HG03280 (cell line): ENCODE data around the gene FBN1.
A peak's percentile ranks its signal among the peaks of the same experiment; 100 is the strongest.

Experiments used
- ATAC-seq: cut with Tn5 transposase; IDR thresholded peaks from one replicate; pipeline ENCODE4 v1.9.1; 2021; ENCODE audit warnings: mild to moderate bottlenecking, moderate library complexity; ENCODE audit not compliant: unreplicated experiment

FBN1 gene

GRCh38 chr15:48652510-48653076 lies 7.1 kb upstream of the FBN1 start:
- no peak for ATAC-seq

DNA sequence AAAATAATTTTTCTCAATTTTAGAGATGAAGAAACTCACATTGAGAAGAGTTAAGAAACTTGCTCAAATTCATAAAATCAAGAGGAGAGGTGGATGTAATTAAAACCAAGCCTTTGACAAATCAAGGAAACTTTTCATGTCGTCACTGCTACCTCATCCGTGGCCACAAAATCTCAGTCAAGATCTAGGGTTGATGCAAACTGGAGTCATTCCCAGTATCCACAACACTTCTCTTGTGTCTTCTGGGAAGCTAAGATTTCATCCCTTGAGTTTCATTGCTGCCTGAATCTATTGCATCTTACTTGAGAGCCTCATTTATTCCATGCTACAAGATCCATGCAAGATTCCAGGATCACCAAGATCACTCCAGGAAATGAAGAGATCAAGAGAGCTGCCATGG lies 5.4 kb upstream of the FBN1 start:
- ATAC-seq: no peak

DNA sequence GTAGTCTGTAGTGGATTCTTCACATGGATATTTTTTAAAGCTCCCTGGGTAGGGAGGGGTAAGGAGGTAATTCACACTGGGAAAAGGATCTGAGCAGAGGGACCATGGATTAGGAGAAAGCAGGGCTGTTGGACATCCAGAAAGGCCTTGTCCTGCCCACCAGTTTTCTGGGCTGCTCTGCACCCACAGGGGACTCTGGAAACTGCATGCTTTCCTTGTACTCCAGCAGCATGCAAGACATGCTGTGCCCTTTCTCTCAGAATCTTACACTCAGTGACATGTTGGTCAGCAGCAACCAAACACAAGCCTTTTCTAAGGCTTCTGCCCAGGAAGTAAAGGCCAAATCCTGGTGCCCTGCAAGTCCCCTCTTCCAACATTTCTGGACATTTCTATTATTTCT lies 2.5 kb upstream of the FBN1 start:
- ATAC-seq: no peak

GRCh38 chr15:48646331-48646730 lies 822 bp upstream of the FBN1 start:
- ATAC-seq: no peak

- ATAC-seq: peak; percentile 45
Observed at GRCh38 chr15:48644827-48645557, 517 bp downstream of the FBN1 start.

- peak; percentile 17 for ATAC-seq
Observed at GRCh38 chr15:48644467-48644826, 1.1 kb downstream of the FBN1 start.

DNA sequence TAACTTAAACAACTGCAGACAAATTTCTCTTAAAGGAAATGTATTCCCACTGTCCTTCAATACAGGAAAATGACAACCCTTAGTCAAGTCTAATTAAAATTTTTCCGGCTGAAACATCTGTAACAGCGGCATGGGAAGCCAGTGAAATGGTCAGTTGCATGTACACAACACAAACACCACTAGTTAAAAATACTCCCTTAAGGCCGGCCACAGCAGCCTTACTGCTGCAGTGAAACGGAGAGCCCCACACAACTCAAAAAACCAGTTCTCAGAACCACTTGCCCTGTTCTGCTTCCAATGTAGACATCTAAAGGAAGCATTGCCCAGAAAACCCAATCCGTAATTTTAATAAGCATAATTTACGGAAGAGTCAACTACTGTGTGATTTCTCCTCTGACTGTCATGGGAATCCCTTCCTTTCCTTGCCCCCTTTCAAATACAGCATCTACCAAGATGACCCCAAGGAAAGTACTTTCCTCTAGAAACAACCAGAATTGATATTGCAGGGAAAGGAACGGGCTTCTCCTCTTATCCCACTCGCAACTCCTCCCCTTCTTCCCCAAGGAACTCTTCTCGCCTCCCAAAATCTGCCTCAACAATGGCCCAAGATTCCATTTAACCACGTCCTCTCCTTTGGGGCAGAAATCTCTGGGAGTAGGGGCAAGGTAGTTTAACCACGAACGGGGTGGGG lies 1.6 kb downstream of the FBN1 start:
- ATAC-seq: no peak

DNA sequence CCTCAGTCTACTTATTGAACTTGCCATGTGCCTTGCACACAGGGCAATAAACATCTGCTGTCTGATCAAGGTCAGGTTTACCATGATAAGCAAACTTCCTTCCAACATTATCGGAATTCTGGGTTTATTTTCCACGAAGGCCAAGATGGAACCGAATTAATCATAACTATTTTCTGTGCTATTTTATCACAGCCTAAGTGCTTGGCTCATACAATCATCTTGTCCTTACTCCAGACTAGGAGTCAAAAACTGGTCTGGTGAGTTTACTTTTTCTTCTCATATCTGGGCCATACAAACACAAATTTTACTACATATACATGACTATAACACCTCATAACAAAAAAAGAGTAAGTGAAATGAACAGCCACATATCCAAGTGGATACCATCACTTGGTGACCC lies 2.3 kb downstream of the FBN1 start:
- no peak for ATAC-seq

- no peak for ATAC-seq
Observed at GRCh38 chr15:48642795-48643194, 2.7 kb downstream of the FBN1 start.

DNA sequence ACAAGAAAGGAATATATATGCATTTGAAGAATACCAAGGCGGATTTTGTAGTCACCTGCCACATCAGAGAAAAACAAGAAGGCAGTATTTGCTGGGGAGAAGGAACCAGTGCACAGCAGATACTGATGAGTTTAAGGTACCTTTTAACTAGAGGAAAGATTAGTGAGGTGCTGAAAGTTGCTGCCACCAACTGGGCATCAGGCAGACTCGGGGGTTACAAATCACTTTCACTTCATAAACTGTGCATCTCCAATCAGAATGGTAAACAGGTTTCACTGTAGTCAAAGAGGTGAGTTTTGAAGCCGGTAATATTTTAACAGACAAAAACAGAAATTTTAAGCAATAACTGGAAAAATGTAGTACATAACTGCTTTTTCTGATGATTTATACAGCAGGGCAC lies 4.1 kb downstream of the FBN1 start:
- no peak for ATAC-seq

GRCh38 chr15:48638963-48639362 lies 6.5 kb downstream of the FBN1 start:
- no peak for ATAC-seq

GRCh38 chr15:48637639-48638038 lies 7.9 kb downstream of the FBN1 start:
- no peak for ATAC-seq

GRCh38 chr15:48636511-48636910 lies 9.0 kb downstream of the FBN1 start:
- no peak for ATAC-seq

DNA sequence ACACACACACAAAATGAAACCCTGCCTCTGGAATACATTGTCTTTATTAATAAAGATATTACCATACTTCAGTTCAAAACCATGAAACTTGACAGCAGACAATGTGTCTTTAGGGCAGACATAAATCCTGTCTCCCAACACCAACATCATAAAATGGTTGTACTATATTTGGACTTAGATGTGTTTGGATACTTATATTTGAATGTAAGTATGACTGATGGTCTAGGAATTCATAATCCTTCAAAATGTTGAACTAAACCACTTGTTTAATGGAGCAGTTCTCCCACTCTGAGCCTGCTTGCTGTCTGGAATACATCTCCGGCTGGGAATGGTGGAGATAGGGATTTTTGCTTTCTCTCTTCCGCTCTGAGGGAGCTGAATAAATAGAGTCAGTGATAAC lies 10.6 kb downstream of the FBN1 start:
- ATAC-seq: no peak

DNA sequence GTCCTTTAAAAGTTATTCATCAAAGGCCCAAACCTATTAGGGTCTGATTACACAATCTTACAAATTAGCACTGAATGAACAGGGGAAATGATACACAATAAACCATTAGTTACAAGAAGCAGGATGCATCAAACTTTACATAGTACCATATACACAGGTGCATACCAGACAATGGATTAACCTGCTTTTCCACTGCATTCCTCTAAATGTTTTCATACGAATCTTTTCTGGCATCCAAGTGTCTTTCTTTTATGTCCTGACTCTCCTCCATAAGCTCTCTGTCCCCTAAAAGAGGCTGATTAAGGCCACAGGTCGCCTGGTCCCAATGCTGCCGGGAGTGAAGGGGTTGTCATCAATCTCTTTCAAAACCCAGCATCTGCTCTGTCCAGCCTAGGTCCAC lies 11.4 kb downstream of the FBN1 start:
- no peak for ATAC-seq

DNA sequence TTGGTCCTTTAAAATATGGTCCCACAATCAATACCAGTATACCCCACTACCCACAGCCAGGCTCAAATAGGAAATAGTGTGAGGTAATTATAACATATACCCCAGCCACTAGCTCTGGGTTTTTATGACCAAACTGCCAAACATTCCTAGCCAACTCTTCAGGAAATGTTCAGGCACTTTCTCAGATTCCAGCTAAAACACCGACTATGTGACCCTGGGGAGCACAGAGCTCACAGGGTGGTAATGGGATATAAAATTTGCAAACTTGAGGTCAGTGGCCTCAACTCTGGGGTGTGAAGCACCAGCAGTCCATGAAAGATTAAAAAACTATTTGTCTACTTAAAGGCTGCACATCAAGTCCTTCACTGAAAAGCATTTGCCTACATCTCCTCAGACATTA lies 12.9 kb downstream of the FBN1 start:
- no peak for ATAC-seq

GRCh38 chr15:48631176-48631770 lies 14.2 kb downstream of the FBN1 start:
- ATAC-seq: no peak

DNA sequence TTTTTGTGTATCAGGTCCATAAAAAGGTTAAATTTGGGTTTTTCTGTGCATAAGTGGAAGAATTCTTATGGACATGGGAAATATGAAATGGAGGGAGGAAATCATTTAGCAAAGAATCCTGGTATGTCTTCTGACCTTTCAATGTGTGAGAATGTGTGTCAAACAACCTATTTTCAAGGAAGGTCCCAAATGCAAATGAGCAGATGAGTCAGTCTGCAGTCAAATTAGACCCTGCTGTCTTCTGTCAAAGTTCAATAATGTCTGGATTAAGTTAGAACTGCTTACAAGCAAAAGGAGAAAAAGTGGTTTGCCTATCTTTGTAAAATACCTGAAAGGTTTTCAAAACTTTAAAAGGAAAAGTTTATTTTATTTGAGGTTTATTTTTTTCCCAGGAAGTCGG lies 15.3 kb downstream of the FBN1 start:
- ATAC-seq: no peak

DNA sequence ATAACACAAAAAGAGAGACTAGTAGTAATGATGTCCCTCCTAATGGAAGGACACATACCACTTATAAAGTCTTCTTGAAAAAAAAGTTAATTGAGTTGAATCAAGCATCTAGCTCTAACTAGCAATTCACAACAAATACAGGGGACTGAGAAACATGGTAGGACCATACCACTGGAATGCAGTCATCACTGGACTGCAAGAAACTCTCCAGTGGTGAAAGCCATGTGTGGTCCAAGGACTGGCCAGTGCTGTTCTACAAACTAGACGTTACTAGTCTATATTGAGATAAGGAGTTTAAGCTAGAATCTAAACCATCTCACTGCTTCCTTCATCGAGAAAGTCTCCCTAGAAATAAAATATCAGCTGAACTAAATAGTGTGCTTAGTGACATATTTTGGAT lies 16.7 kb downstream of the FBN1 start:
- no peak for ATAC-seq

DNA sequence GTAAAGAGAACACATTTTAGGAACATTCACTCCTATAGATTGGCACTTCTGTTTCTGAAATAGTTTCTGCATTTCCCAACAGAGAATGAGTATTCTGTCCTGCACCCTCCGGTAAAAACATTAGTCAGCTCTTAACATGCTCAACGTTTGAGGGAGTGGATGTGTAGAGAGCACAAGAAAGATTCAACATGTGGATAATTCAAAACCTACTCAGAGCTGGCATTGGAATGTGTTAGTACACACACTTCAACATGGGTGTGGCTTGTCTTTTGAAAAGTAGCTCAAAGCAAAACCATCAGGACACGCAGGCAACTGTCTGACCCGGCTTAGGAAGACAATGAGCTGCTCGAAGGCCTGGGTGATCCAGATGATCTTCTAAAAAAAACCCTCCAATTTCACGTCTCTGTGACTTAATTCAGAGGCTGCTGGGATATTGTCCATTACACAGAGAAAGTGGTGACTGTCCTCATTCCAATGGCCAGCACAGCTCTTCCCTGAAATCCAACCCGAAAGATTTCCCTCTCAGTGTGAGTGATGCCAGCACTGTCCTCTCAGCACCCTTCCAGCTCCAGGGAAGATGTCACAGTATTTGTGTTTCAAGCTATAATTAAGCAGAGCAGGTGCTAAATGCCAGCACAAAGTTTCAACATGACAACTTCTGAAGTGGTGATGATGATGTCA lies 18.1 kb downstream of the FBN1 start:
- ATAC-seq: no peak

- no peak for ATAC-seq
Observed at GRCh38 chr15:48625126-48625525, 20.4 kb downstream of the FBN1 start.

DNA sequence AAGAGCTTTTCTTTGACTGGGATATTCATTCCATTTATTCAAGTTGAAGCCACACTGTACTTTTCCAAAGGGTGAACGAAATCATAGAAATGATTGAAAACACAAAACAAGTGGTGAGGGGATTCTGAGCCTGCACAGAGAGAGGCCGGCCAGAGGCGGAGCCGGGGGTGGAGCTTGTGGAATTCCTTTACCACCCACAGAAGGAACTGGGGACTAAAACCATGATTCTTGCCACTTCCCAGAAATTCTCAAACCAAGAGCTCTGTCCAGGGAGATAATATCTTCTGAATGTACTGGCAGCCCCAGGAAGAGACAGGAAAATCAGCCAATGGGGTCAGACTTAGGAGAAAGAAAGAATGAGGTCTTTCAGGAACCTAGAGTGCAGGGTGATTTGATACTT lies 20.8 kb downstream of the FBN1 start:
- no peak for ATAC-seq
